Body of pancreas (tissue), 4 donors: Measurements from ENCODE around the gene TEX264.

Source experiments
- POLR2A ChIP-seq, 3 donors: fragments of 450-650 bp; IDR thresholded peaks; one replicate each; pipeline ENCODE4 v1.6.1; 2016; ENCODE audit warnings: antibody characterized with exemption in 3 of 3, mild to moderate bottlenecking in 2 of 3
- TF ChIP-seq, protein P1 (sequence below), 7 experiments: fragments of 450-650 bp in 4 of 7; fragments of 200-600 bp in 3 of 7; sonication (generic) in 3 of 7; IDR thresholded peaks; one replicate each; pipeline ENCODE4 v1.5.1; 2016 to 2019; ENCODE audit warnings: antibody characterized with exemption in 7 of 7

DNA sequence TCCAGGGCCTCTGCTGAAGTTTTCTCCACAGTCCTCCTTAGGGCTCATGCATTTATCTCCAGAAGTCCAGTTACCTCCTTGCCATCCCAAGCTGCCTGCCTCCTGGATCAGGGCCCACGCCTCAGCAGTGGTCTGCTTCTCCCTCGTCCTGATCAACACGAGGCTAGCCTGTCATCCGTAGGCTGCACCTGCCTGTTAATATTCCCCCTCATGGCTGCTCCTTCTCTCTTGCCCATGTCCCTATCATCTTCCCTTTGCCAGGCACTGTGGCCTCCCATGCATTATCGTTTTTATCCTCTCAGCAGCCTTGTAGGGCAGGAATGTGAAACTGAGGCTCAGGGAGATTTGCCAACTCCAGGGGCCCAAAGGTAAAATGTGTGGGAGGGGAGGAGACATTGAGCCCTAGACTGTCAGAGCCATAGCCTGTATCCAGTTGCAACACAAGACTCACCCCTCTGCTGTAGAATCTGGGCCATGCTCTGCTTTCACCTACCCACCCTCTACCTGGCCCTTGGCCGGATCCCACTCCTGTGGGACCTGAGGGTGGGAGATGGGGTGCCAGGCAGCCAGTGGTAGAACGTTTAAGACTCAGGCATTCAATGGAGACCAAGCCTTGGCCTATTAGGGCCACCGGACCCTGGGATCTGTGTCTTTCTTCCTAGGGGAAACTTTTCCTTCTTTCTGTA lies 40.4 kb downstream of the TEX264 start:
- TF ChIP-seq, protein P1, sequence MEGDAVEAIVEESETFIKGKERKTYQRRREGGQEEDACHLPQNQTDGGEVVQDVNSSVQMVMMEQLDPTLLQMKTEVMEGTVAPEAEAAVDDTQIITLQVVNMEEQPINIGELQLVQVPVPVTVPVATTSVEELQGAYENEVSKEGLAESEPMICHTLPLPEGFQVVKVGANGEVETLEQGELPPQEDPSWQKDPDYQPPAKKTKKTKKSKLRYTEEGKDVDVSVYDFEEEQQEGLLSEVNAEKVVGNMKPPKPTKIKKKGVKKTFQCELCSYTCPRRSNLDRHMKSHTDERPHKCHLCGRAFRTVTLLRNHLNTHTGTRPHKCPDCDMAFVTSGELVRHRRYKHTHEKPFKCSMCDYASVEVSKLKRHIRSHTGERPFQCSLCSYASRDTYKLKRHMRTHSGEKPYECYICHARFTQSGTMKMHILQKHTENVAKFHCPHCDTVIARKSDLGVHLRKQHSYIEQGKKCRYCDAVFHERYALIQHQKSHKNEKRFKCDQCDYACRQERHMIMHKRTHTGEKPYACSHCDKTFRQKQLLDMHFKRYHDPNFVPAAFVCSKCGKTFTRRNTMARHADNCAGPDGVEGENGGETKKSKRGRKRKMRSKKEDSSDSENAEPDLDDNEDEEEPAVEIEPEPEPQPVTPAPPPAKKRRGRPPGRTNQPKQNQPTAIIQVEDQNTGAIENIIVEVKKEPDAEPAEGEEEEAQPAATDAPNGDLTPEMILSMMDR (IDR thresholded peaks at IDR 0.05), result no peak
- TF ChIP-seq POLR2A (IDR thresholded peaks at IDR 0.05), result no peak
